Measurements from ENCODE around the gene VARS1. TPM values are rescaled to one million over a fixed set of nuclear protein-coding genes. Genes with fewer than 3 reads are reported as not detected.

The VARS1 gene
- total RNA-seq, 1 donor from 2014 or later: 73.4 TPM

GRCh38 chr6:31779908-31780307, 15.6 kb downstream of the VARS1 start:
- DNase-seq (ENCODE audit: extremely low spot score, unreplicated experiment): no peak
- no peak for TF ChIP-seq CTCF (IDR thresholded peaks at IDR 0.05)
- Mint-ChIP-seq H3K36me3 (ENCODE audit: unreplicated experiment) (peaks cover 16% of the 10 kb centered on the region), H3K27me3 (ENCODE audit: unreplicated experiment) (no peaks in the 10 kb centered on the region), H3K9me3 (ENCODE audit: unreplicated experiment) (no peaks in the 10 kb centered on the region), H3K4me3 (ENCODE audit: unreplicated experiment) (no peak overlapping the region), H3K27ac (ENCODE audit: unreplicated experiment) (no peak overlapping the region), H3K4me1 (ENCODE audit: unreplicated experiment) (peaks cover 9% of the 10 kb centered on the region)

GRCh38 chr6:31778999-31779885, 16.3 kb downstream of the VARS1 start:
- Mint-ChIP-seq H3K4me1 (ENCODE audit: unreplicated experiment) (peaks cover 9% of the 10 kb centered on the region), H3K27me3 (ENCODE audit: unreplicated experiment) (no peaks in the 10 kb centered on the region)
- no peak for TF ChIP-seq CTCF (IDR thresholded peaks at IDR 0.05)

GRCh38 chr6:31778193-31778592, 17.4 kb downstream of the VARS1 start:
- Mint-ChIP-seq H3K36me3 (ENCODE audit: unreplicated experiment) (peaks cover 9% of the 10 kb centered on the region), H3K27ac (ENCODE audit: unreplicated experiment) (no peak overlapping the region), H3K27me3 (ENCODE audit: unreplicated experiment) (no peaks in the 10 kb centered on the region), H3K4me3 (ENCODE audit: unreplicated experiment) (no peak overlapping the region), H3K9me3 (ENCODE audit: unreplicated experiment) (no peaks in the 10 kb centered on the region), H3K4me1 (ENCODE audit: unreplicated experiment) (peaks cover 9% of the 10 kb centered on the region)
- no peak for DNase-seq (ENCODE audit: extremely low spot score, unreplicated experiment)
- TF ChIP-seq CTCF (IDR thresholded peaks at IDR 0.05): no peak

More at GRCh38 chr6:31778999-31779885, 16.3 kb downstream of the VARS1 start:
- no peak overlapping the region for H3K27ac Mint-ChIP-seq (ENCODE audit: unreplicated experiment)
- no peak for DNase-seq (ENCODE audit: extremely low spot score, unreplicated experiment)
- H3K36me3 Mint-ChIP-seq (ENCODE audit: unreplicated experiment): peaks cover 11% of the 10 kb centered on the region
- H3K4me3 Mint-ChIP-seq (ENCODE audit: unreplicated experiment): no peak overlapping the region
- no peaks in the 10 kb centered on the region for H3K9me3 Mint-ChIP-seq (ENCODE audit: unreplicated experiment)

- DNase-seq (ENCODE audit: extremely low spot score, unreplicated experiment): no peak
- no peak overlapping the region for H3K27ac Mint-ChIP-seq (ENCODE audit: unreplicated experiment)
- no peak overlapping the region for H3K4me3 Mint-ChIP-seq (ENCODE audit: unreplicated experiment)
- TF ChIP-seq CTCF (IDR thresholded peaks at IDR 0.05): no peak
- peaks cover 9% of the 10 kb centered on the region for H3K4me1 Mint-ChIP-seq (ENCODE audit: unreplicated experiment)
- no peaks in the 10 kb centered on the region for H3K9me3 Mint-ChIP-seq (ENCODE audit: unreplicated experiment)
- no peaks in the 10 kb centered on the region for H3K27me3 Mint-ChIP-seq (ENCODE audit: unreplicated experiment)
- peaks cover 6% of the 10 kb centered on the region for H3K36me3 Mint-ChIP-seq (ENCODE audit: unreplicated experiment)
Observed at GRCh38 chr6:31777667-31778050, 17.9 kb downstream of the VARS1 start.

- Mint-ChIP-seq H3K4me3 (ENCODE audit: unreplicated experiment) (no peak within 1 kb of the TSS), H3K27ac (ENCODE audit: unreplicated experiment) (no peak within 1 kb of the TSS), H3K4me1 (ENCODE audit: unreplicated experiment) (peaks cover 9% of the 10 kb centered on the region)
Observed at GRCh38 chr6:31776989-31777666, 18.4 kb downstream of the VARS1 start, which contains the start of gene VWA7. Gene VWA7 (minus strand): TSS chr6:31777328. CDS start chr6:31776779, 549 bp downstream.

More at GRCh38 chr6:31776989-31777666, 18.4 kb downstream of the VARS1 start, which contains the start of gene VWA7:
- Mint-ChIP-seq H3K27me3 (ENCODE audit: unreplicated experiment) (no peaks in the 10 kb centered on the region), H3K9me3 (ENCODE audit: unreplicated experiment) (no peaks in the 10 kb centered on the region), H3K36me3 (ENCODE audit: unreplicated experiment) (peaks cover 6% of the 10 kb centered on the region)
- DNase-seq (ENCODE audit: extremely low spot score, unreplicated experiment): no peak
- no peak for TF ChIP-seq CTCF (IDR thresholded peaks at IDR 0.05)
